Glomerular visceral epithelial cell (primary cell): ENCODE data around the gene MYH11.
"Not testable (repeated sequence)": the region's sequence is repeated elsewhere in the genome, so short reads cannot be mapped to it uniquely, and the experiment has no call there.

Source experiments
- DNase-seq: peaks from one replicate; pipeline ENCODE4 v3.0.0-alpha.2; 2016; ENCODE audit errors: extremely low spot score

The MYH11 gene

GRCh38 chr16:15876503-15876902 lies 19.7 kb upstream of the MYH11 start:
- peak; percentile 43 for DNase-seq

DNA sequence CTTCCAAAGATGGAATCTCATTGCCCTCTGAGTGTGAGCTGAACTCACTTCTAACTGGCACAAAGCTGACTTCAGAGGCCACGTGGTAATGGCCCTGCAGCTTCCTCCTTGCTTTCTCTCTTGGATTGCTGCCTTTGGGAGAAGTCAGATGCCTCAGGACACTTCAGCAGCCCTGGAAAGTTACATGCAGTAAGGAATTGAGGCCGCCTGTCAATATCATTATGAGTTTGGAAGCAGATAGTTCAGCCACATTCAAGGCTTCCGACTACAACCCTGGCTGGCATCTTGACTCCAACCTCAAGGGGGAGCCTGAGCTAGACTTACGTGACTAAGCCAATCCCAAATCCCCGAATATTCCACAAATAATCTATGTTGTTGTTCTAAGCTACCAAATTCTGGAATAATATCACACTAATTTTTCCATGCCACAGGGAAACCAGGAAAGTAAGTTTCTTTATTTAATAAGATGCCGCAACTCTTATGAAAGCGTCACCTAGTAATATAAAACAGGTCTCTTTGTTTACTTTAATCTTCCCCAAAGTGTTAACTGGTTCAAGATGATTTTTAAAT lies 18.0 kb upstream of the MYH11 start:
- DNase-seq, result peak; percentile 57

GRCh38 chr16:15873737-15874136 lies 16.9 kb upstream of the MYH11 start:
- DNase-seq, result no peak

DNA sequence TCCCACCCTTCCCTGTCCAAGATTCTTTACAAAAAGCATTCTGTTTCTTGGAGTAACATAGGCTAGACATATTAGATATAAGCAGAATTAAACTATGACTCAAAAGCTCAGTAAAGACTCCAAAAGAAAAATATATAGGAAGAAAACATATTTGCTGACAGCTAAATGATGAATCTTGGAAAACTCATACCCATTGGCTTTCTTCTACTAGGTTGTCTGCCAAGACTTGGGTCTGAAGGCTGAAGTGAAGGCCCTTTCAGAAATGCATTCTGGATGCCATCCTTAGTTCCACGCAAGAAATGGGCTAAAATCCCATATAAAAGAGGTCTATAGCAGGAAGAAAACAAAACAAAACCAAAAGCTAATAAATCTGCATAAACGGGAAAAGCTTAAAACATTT lies 16.5 kb upstream of the MYH11 start:
- no peak for DNase-seq

- DNase-seq, result no peak
Measured at GRCh38 chr16:15870011-15870410, 13.2 kb upstream of the MYH11 start.

GRCh38 chr16:15866451-15866850 lies 9.6 kb upstream of the MYH11 start:
- DNase-seq, result no peak

DNA sequence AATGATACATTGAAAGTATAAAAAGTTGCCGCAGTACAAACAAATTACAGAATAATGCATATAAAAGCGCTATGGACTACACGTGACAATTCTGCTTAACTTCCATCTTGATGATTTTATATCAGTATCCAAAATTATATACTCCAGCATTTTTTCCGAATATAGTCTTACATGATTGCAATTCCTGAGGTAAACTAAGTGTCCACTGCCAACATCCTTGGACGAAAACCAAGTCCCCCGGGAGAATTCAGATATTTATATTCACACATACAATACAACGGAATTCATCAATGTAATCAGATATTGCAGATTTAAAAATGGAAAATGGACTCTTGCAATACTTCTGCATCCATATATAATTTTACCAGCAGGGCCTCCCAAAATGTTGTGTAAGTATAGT lies 8.9 kb upstream of the MYH11 start:
- DNase-seq, result no peak

- no peak for DNase-seq
Measured at GRCh38 chr16:15864939-15865338, 8.1 kb upstream of the MYH11 start.

DNA sequence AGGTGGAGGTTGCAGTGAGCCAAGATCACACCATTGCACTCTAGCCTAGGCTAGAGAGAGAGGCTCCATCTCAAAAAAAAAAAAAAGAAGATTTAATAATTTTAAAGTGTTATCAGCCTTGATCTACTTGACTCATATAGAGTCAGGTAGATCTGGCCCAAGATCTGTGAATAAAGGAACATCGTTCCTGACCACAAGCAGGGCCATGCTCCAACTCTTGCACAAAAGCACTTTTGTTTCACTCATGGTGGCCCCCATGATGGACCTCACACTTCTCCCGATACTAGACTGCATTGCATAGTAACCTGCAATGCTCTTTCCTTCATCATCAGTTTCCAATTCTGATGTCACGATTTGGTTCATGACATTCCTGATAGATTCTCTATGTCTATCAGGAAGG lies 5.2 kb upstream of the MYH11 start:
- DNase-seq, result no peak

DNA sequence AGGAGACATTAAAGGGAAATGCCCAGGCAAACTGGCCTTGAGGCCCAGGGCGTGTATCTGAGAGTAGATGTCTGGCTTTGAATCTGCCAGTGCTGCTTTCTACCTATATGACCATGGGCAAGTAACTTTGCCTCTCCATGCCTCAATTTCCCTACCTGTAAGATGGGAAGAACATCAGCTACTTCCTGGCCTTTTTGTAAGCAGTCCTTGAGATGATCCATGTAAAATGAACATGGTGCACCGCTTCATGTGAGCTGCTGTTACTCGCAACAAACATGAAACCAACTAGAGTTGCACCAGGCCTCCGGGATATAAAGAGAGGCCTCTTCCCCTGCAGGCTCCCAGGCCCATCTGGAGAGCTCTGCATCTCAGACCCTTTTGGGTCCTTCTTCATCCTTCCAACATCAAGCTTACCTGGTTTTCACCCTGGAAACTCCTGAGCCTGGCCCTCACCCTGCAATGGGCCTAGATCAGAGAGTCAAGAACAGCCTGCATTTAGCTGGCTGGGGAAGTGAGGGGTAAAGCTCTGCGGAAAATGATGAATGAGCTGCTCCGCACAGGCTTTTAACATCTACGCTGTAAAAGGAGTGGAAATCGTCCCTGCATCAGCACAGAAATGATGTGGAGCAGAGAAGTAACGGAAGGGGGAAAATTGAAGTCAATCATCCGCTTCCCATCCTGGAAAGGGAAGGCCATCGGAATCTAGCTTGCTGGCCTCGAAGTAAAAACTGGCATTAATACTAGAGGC lies 2.3 kb upstream of the MYH11 start:
- no peak for DNase-seq

- peak; percentile 9 for DNase-seq
Measured at GRCh38 chr16:15857724-15858560, 1.1 kb upstream of the MYH11 start.

DNA sequence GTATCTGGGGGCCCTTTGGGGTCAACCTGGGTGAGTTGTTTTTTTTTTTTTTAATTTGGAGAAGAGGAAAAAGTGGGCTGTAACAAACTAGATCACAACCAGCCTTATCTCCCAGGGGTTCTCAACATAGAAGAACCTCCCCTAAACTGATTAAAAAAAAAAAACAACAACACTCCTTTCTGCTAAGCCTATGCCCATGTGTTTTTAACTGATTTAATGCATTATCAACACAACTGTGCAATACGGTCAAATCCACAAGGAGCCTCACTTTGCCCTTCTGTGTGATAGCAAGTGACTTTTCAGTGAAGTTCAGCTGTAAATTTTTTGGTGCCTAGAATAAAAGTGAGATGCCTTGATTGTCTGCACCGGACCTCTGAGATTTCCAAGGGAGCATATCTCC lies 646 bp downstream of the MYH11 start:
- DNase-seq, result no peak

GRCh38 chr16:15855704-15856003 lies 1.2 kb downstream of the MYH11 start:
- DNase-seq, result no peak

- DNase-seq, result no peak
Measured at GRCh38 chr16:15854906-15855703, 1.7 kb downstream of the MYH11 start.

GRCh38 chr16:15854061-15854460 lies 2.8 kb downstream of the MYH11 start:
- no peak for DNase-seq

DNA sequence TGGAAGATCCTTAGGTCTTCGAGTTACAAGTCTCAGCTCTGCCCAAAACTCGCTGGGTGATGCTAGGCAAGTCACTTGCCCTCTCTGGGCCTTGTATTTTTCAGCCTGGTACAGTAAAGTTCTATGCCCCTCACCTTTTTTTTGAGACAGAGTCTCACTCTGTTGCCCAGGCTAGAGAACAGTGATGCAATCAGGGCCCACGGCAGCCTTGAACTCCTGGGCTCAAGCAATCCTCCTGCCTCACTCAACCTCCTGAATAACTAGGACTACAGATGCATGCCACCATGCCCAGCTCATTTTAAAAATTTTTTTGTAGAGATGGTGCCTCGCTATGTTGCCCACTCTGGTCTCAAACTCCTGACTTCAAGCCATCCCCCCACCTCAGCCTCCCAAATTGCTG lies 3.8 kb downstream of the MYH11 start:
- DNase-seq, result no peak

DNA sequence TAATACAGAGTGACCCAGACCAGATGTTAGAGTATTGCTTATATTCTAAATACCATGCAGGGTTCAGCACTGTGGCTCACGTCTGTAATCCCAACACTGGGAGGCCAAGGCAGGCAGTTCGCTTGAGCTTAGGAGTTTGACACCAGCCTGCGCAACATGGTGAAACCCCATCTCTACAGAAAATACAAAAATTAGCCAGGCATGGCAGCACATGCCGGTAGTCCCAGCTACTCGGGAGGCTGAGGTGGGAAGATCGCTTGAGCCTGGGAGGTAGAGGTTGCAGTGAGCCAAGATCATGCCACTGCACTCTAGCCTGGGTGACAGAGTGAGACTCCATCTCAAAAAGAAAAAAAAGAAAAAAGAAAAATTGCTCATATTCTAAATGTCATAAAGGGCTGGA lies 6.3 kb downstream of the MYH11 start:
- DNase-seq, result not testable (repeated sequence)

DNA sequence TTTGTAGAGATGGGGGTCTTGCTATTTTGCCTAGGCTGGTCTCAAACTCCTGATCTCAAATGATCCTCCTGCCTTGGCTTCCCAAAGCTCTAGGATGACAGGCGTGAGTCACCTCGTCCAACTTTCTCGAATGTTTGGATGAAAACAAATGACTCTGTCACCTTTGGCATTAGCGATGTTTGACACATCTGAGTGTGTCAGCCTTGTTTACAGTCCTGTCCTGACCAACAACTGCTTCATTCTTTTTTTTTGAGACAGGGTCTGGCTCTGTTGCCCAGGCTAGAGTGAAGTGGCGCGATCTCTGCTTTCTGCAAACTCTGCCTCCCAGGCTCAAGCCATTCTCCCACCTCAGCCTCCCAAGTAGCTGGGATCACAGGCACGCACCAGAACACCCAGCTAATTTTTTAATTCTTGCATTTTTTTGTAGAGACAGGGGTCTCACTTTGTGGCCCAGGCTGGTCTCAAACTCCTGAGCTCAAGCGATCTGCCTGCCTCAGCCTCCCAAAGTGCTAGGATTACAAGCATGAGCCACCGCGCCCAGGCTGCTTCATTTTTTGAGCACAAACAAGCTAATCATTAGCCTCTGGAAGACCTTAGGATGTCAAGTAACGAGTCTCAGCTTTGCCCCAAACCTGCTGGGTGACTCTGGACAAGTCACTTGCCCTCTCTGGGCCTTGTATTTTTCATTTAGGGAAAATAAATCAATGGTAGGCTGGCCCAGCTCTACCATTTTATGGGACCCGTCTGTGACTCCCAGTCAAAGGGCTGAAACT lies 7.4 kb downstream of the MYH11 start:
- no peak for DNase-seq

GRCh38 chr16:15847611-15848175 lies 9.1 kb downstream of the MYH11 start:
- no peak for DNase-seq

GRCh38 chr16:15846510-15846909 lies 10.3 kb downstream of the MYH11 start:
- DNase-seq, result no peak

- DNase-seq, result no peak
Measured at GRCh38 chr16:15843635-15844279, 13.1 kb downstream of the MYH11 start.
